IMR-90 (cell line): ENCODE measurements around the gene PEX14. TPM values are rescaled to one million over a fixed set of nuclear protein-coding genes. Genes with fewer than 3 reads are reported as not detected.

Source experiments
- ATAC-seq: fragments of 200-7000 bp; cut with Tn5 transposase; 2 replicates; pipeline ENCODE4 v1.9.1; 2020; ENCODE audit warnings: low read depth, mild to moderate bottlenecking, moderate library complexity
- BruUV-seq: library from RNA; stranded (reverse); fragments of 400-500 nt; replicated peaks from 2 replicates; lab custom pipeline; 2021; lab: Mats Ljungman, UMichigan
- CTCF ChIA-PET: fragments of 300-600 bp; formaldehyde crosslinking; extraction: SDS; loops from one replicate; lab custom pipeline; 2021; ENCODE audit warnings: antibody characterized with exemption; lab: Yijun Ruan, JAX
- POLR2A ChIA-PET: fragments of 300-600 bp; sonication (Branson Sonifier 250); formaldehyde crosslinking; loops from one replicate; lab custom pipeline; 2022; ENCODE audit warnings: antibody characterized with exemption; ENCODE audit not compliant: unreplicated experiment; lab: Charles Lee
- DNase-seq: peaks from one replicate; pipeline ENCODE4 v3.0.0; 2013
- H2AFZ ChIP-seq: replicated peaks from 2 replicates; pipeline ENCODE3; 2013; ENCODE audit warnings: low read length, mild to moderate bottlenecking; ENCODE audit not compliant: poor library complexity
- H2AK5ac ChIP-seq: 2 replicates; pipeline ENCODE4 v1.6.1; 2013; ENCODE audit warnings: low read depth, low read length, inconsistent platforms
- H2AK9ac ChIP-seq: replicated peaks from 2 replicates; pipeline ENCODE3; 2013; ENCODE audit warnings: mild to moderate bottlenecking, low read depth, low read length, moderate library complexity; ENCODE audit not compliant: poor library complexity
- H2BK120ac ChIP-seq: 2 replicates; pipeline ENCODE4 v1.6.1; 2013; ENCODE audit warnings: low read depth, low read length, inconsistent platforms
- H2BK15ac ChIP-seq: 3 replicates; pipeline ENCODE4 v1.6.1; 2013; ENCODE audit warnings: low read depth, low read length, inconsistent platforms
- H2BK20ac ChIP-seq: 2 replicates; pipeline ENCODE4 v1.6.1; 2013; ENCODE audit warnings: low read depth, mild to moderate bottlenecking, inconsistent platforms, low read length, moderate library complexity
- H2BK5ac ChIP-seq: 2 replicates; pipeline ENCODE4 v1.6.1; 2013; ENCODE audit warnings: mild to moderate bottlenecking, low read depth, low read length, inconsistent platforms; ENCODE audit not compliant: poor library complexity, severe bottlenecking
- H3K14ac ChIP-seq: replicated peaks from 2 replicates; pipeline ENCODE4 v1.6.1; 2013; ENCODE audit warnings: low read depth, low read length, inconsistent platforms
- H3K18ac ChIP-seq: 2 replicates; pipeline ENCODE4 v1.6.1; 2013; ENCODE audit warnings: low read depth, low read length, control low read depth
- H3K23ac ChIP-seq: 2 replicates; pipeline ENCODE4 v1.6.1; 2013; ENCODE audit warnings: low read depth, low read length, inconsistent platforms
- H3K27ac ChIP-seq: 2 replicates; pipeline ENCODE4 v1.5.1; 2013; ENCODE audit warnings: mild to moderate bottlenecking, control low read depth, low read length; ENCODE audit not compliant: insufficient read depth
- H3K27me3 ChIP-seq: 2 replicates; pipeline ENCODE4 v1.6.1; 2013; ENCODE audit warnings: low read length; ENCODE audit not compliant: control insufficient read depth, insufficient read depth
- H3K36me3 ChIP-seq: 2 replicates; pipeline ENCODE4 v1.6.1; 2013; ENCODE audit warnings: low read length, mixed read lengths; ENCODE audit not compliant: control insufficient read depth, insufficient read depth
- H3K4ac ChIP-seq: 2 replicates; pipeline ENCODE4 v1.6.1; 2013; ENCODE audit warnings: low read depth, low read length, inconsistent platforms
- H3K4me1 ChIP-seq: 2 replicates; pipeline ENCODE4 v1.6.1; 2013; ENCODE audit warnings: low read length, mixed read lengths; ENCODE audit not compliant: control insufficient read depth, insufficient read depth
- H3K4me2 ChIP-seq: 2 replicates; pipeline ENCODE4 v1.6.1; 2013; ENCODE audit warnings: low read depth, mild to moderate bottlenecking, control low read depth, low read length, moderate library complexity
- H3K4me3 ChIP-seq: 2 replicates; pipeline ENCODE4 v1.5.1; 2013; ENCODE audit warnings: low read depth, mild to moderate bottlenecking, control low read depth, low read length, moderate library complexity; ENCODE audit not compliant: insufficient read depth
- H3K56ac ChIP-seq: 2 replicates; pipeline ENCODE4 v1.6.1; 2013; ENCODE audit warnings: low read length, inconsistent platforms; ENCODE audit not compliant: insufficient read depth; ENCODE audit errors: extremely low read depth
- H3K79me1 ChIP-seq, 2 experiments: 2 replicates each; pipeline ENCODE4 v1.6.1; 2013; ENCODE audit warnings: low read length in 2 of 2, inconsistent platforms in 1 of 2, low read depth in 1 of 2
- H3K9ac ChIP-seq: 2 replicates; pipeline ENCODE4 v1.6.1; 2013; ENCODE audit warnings: low read depth, low read length, control low read depth
- H3K9me1 ChIP-seq: 2 replicates; pipeline ENCODE4 v1.6.1; 2013; ENCODE audit warnings: low read length, inconsistent platforms; ENCODE audit not compliant: insufficient read depth
- H3K9me3 ChIP-seq: 2 replicates; pipeline ENCODE4 v1.6.1; 2013; ENCODE audit warnings: low read length; ENCODE audit not compliant: control insufficient read depth, insufficient read depth
- H4K20me1 ChIP-seq: 2 replicates; pipeline ENCODE4 v1.6.1; 2013; ENCODE audit warnings: low read length, inconsistent platforms; ENCODE audit not compliant: insufficient read depth
- H4K5ac ChIP-seq: 2 replicates; pipeline ENCODE4 v1.6.1; 2013; ENCODE audit warnings: mild to moderate bottlenecking, low read depth, low read length, control low read depth
- H4K8ac ChIP-seq, 2 experiments: 2 replicates each; pipeline ENCODE4 v1.6.1; 2013; ENCODE audit warnings: low read depth in 2 of 2, low read length in 2 of 2, control low read depth in 1 of 2, inconsistent platforms in 1 of 2
- H4K91ac ChIP-seq: 2 replicates; pipeline ENCODE4 v1.6.1; 2013; ENCODE audit warnings: low read depth, low read length, inconsistent platforms; ENCODE audit not compliant: insufficient read depth
- BHLHE40 ChIP-seq: fragments of 150-350 bp; IDR thresholded peaks from 2 replicates; pipeline ENCODE4 v1.6.1; 2016; ENCODE audit warnings: mild to moderate bottlenecking, low read depth, low read length
- CEBPB ChIP-seq: IDR thresholded peaks from 2 replicates; pipeline ENCODE4 v1.6.1; 2012; ENCODE audit warnings: low read depth, low read length, improper control_type of control experiment
- CHD1 ChIP-seq: IDR thresholded peaks from 2 replicates; pipeline ENCODE4 v1.6.1; 2012; ENCODE audit warnings: low read depth, low read length, improper control_type of control experiment
- FOS ChIP-seq: fragments of 150-350 bp; IDR thresholded peaks from 2 replicates; pipeline ENCODE4 v1.6.1; 2016; ENCODE audit warnings: low read depth, low read length
- MAFK ChIP-seq: IDR thresholded peaks from 2 replicates; pipeline ENCODE4 v1.6.1; 2012; ENCODE audit warnings: low read depth, low read length, improper control_type of control experiment
- MAZ ChIP-seq: IDR thresholded peaks from 2 replicates; pipeline ENCODE4 v1.6.1; 2012; ENCODE audit warnings: low read depth, mild to moderate bottlenecking, low read length, improper control_type of control experiment, moderate library complexity, borderline replicate concordance
- MXI1 ChIP-seq: IDR thresholded peaks from 2 replicates; pipeline ENCODE4 v1.6.1; 2012; ENCODE audit warnings: low read depth, mild to moderate bottlenecking, low read length, moderate library complexity, borderline replicate concordance
- NFE2L2 ChIP-seq: fragments of 150-350 bp; IDR thresholded peaks from 2 replicates; pipeline ENCODE4 v1.6.1; 2016; ENCODE audit warnings: low read depth, mild to moderate bottlenecking, low read length
- POLR2A ChIP-seq: IDR thresholded peaks from 2 replicates; pipeline ENCODE4 v1.6.1; 2012; ENCODE audit warnings: mild to moderate bottlenecking, low read depth, low read length
- RAD21 ChIP-seq: IDR thresholded peaks from 2 replicates; pipeline ENCODE4 v1.6.1; 2012; ENCODE audit warnings: low read length, improper control_type of control experiment
- RCOR1 ChIP-seq: IDR thresholded peaks from 2 replicates; pipeline ENCODE4 v1.6.1; 2012; ENCODE audit warnings: mild to moderate bottlenecking, low read length, improper control_type of control experiment; ENCODE audit not compliant: insufficient replicate concordance
- RFX5 ChIP-seq: IDR thresholded peaks from 2 replicates; pipeline ENCODE4 v1.8.0; 2012; ENCODE audit warnings: low read depth, mild to moderate bottlenecking, low read length, moderate library complexity
- SMC3 ChIP-seq: fragments of 150-350 bp; IDR thresholded peaks from 2 replicates; pipeline ENCODE4 v1.6.1; 2016; ENCODE audit warnings: low read depth, mild to moderate bottlenecking, antibody characterized with exemption, low read length, moderate library complexity
- WGBS, 2 experiments: methylation state at CpG; one replicate each; pipeline versions ENCODE4 v1.1.5 to v1.1.7; 2013; ENCODE audit warnings: missing lambda C conversion rate in 2 of 2; ENCODE audit not compliant: insufficient read length in 1 of 2; ENCODE audit errors: extremely low coverage in 2 of 2; 5-methylcytosine and 5-hydroxymethylcytosine counted together
- dilution Hi-C: fragments of 300-500 bp; cut with HindIII; formaldehyde crosslinking; loops from one replicate; pipeline ENCODE4 v1.14.3; 2018; ENCODE audit warnings: low sequenced_read_pairs; ENCODE audit not compliant: unreplicated experiment
- in situ Hi-C: fragments of 300-500 bp; cut with MboI; formaldehyde crosslinking; loops from 3 replicates; pipeline ENCODE4 v1.14.3; 2019; ENCODE audit warnings: low sequenced_read_pairs, inconsistent platforms, mixed read lengths
- intact Hi-C: fragments of 100-400 bp; cut with micrococcal nuclease; formaldehyde crosslinking; loops from 2 replicates; pipeline ENCODE4 v1.10.0; 2022
- polyA plus RNA-seq, 3 experiments: library from polyadenylated mRNA; depleted of rRNA; stranded (reverse); fragments of >200 nt; gene quantifications; 2 replicates each; pipeline ENCODE4 v1.2.3, GENCODE V29; 2012; ENCODE audit warnings: low replicate concordance in 1 of 3
- total RNA-seq: library from RNA; depleted of rRNA; stranded (reverse); fragments of >200 nt; gene quantifications from 2 replicates; pipeline ENCODE4 v1.2.3, GENCODE V29; 2012
- TF ChIP-seq, protein P1 (sequence below): conservative IDR thresholded peaks from 2 replicates; pipeline ENCODE4 v1.5.1; 2012; ENCODE audit warnings: mild to moderate bottlenecking, low read depth, low read length, improper control_type of control experiment
- TF ChIP-seq, protein P2 (sequence below): fragments of 150-350 bp; IDR thresholded peaks from 2 replicates; pipeline ENCODE4 v1.6.1; 2017; ENCODE audit warnings: mild to moderate bottlenecking, antibody characterized with exemption, low read length, low read depth

PEX14 gene
- total and polyA plus RNA-seq, 2 of the 4 experiments (the other 2 are of a cell fraction): 9.5 to 22.5 TPM

DNA sequence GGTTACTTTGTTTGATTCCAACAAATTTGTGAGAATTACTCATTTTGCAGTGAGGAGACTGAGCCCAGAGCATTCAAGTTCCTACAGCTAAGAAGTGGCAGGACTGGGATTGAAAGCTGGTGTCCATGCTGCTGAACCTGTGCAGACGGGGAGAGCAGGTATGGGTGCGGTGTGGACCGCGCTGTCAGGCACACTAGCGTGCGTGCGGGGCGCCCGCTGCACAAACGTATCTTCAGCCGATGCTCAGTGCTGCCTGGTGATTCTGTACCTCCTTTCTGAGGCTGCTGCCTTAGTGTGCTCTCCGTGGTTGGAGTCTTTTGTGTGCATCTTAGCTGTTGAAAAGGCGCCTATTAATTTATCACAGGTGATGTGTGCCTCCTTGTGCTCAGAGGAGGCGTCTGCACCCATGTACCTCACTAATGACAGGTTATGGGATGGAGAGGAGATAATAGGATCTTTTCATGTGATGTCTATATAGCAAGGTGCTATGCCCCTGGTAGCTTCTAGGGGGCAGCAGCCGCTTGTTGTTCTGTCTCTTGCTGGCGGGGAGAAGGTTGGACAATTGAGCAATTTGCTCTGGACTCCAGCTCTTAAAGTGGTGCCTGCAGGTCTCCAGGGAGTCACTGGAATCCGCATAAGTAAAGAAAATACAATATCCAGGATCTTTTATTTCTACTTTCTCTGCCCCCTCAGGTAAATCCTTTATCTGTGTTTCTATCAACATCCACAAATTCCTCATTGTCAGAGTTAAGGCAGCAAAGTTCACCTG lies 32.5 kb downstream of the PEX14 start:
- no peak overlapping the region for H3K23ac ChIP-seq
- ATAC-seq (peak; percentile 79), DNase-seq (peak; percentile 83)
- no peak overlapping the region for H3K4me3 ChIP-seq
- H3K9me3 ChIP-seq: no peaks in the 10 kb centered on the region
- H4K8ac ChIP-seq: no peak overlapping the region
- peaks cover 21% of the 10 kb centered on the region for H3K4me1 ChIP-seq
- peaks cover 13% of the 10 kb centered on the region for H4K20me1 ChIP-seq
- H3K56ac ChIP-seq: no peak overlapping the region
- no peaks in the 10 kb centered on the region for H3K27me3 ChIP-seq
- H3K9ac ChIP-seq: no peak overlapping the region
- dilution Hi-C loops: no loop called here
- 0 out of 2 replicates have a peak overlapping the region, but pooled peaks have one; percentile 23 for H2AK5ac ChIP-seq
- no peak overlapping the region for H2AFZ ChIP-seq
- ChIA-PET POLR2A (interaction anchor here (0.6 kb wide), 1 partner anchor 16 kb away, joined by 7 read pairs; no protein-coding TSS in a partner anchor), CTCF (interaction anchor here (0.6 to 3.1 kb wide), 14 partner anchors 9 to 490 kb away, joined by 3 to 22 read pairs (median 4); no protein-coding TSS in a partner anchor)
- no peak overlapping the region for H3K27ac ChIP-seq
- no peak overlapping the region for H3K18ac ChIP-seq
- H2BK5ac ChIP-seq: no peak overlapping the region
- peak overlapping the region; percentile 49 for H2AK9ac ChIP-seq
- H4K5ac ChIP-seq: no peak overlapping the region
- TF ChIP-seq, protein P1, sequence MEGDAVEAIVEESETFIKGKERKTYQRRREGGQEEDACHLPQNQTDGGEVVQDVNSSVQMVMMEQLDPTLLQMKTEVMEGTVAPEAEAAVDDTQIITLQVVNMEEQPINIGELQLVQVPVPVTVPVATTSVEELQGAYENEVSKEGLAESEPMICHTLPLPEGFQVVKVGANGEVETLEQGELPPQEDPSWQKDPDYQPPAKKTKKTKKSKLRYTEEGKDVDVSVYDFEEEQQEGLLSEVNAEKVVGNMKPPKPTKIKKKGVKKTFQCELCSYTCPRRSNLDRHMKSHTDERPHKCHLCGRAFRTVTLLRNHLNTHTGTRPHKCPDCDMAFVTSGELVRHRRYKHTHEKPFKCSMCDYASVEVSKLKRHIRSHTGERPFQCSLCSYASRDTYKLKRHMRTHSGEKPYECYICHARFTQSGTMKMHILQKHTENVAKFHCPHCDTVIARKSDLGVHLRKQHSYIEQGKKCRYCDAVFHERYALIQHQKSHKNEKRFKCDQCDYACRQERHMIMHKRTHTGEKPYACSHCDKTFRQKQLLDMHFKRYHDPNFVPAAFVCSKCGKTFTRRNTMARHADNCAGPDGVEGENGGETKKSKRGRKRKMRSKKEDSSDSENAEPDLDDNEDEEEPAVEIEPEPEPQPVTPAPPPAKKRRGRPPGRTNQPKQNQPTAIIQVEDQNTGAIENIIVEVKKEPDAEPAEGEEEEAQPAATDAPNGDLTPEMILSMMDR: peak; percentile 94
- peak; percentile 88 for TF ChIP-seq SMC3
- no peak for TF ChIP-seq FOS
- TF ChIP-seq RCOR1: no peak
- 0 out of 2 replicates have a peak, but pooled peaks have one; percentile 31 for TF ChIP-seq POLR2A
- no peak for TF ChIP-seq MAFK
- no peak for TF ChIP-seq RFX5
- no peak for TF ChIP-seq NFE2L2
- TF ChIP-seq CHD1: no peak
- peak; percentile 94 for TF ChIP-seq CEBPB
- no peak for TF ChIP-seq MXI1
- TF ChIP-seq RAD21: peak; percentile 92
- TF ChIP-seq MAZ: peak; percentile 56; the same call in 1 of the 2 replicates
- TF ChIP-seq, protein P2, sequence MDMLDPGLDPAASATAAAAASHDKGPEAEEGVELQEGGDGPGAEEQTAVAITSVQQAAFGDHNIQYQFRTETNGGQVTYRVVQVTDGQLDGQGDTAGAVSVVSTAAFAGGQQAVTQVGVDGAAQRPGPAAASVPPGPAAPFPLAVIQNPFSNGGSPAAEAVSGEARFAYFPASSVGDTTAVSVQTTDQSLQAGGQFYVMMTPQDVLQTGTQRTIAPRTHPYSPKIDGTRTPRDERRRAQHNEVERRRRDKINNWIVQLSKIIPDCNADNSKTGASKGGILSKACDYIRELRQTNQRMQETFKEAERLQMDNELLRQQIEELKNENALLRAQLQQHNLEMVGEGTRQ: no peak
- no peak for TF ChIP-seq BHLHE40
- H3K79me1 ChIP-seq: peaks cover 28 to 63% of the 10 kb centered on the region in 2 experiments
- in situ Hi-C loops: loop anchor here (5.0 kb wide), 1 partner anchor 360 kb away; no protein-coding TSS in a partner anchor
- peaks cover 21% of the 10 kb centered on the region for H3K9me1 ChIP-seq
- intact Hi-C loops: loop anchor here (1.0 to 2.0 kb wide), 3 partner anchors 360 to 506 kb away; partner anchors contain the start of gene TARDBP
- H4K91ac ChIP-seq: no peak overlapping the region
- no peak overlapping the region for H3K4ac ChIP-seq
- H2BK120ac ChIP-seq: no peak overlapping the region
- WGBS, 2 experiments: 90% methylated on average over 4 of the region's 17 CpGs; no CpG with 5 or more reads in 1 of the 2 experiments
- H3K4me2 ChIP-seq: no peak overlapping the region
- H2BK20ac ChIP-seq: no peak overlapping the region
- BruUV-seq: no TSS peak
- no peak overlapping the region for H2BK15ac ChIP-seq
- no peaks in the 10 kb centered on the region for H3K36me3 ChIP-seq
- no peak overlapping the region for H3K14ac ChIP-seq
